Measurements from ENCODE around the gene RAPGEF3.

GRCh38 chr12:47711448-47711847 lies 47.2 kb downstream of the RAPGEF3 start:
- TF ChIP-seq CTCF (IDR thresholded peaks at IDR 0.05) (no peak), POLR2A (IDR thresholded peaks at IDR 0.05) (no peak)
